CD4-positive, alpha-beta T cell treated with Interleukin-6 at 100 ng/mL for 8 hours (primary cell): Measurements from ENCODE around the gene INTS3.
"Not testable (repeated sequence)": the region's sequence is repeated elsewhere in the genome, so short reads cannot be mapped to it uniquely, and the experiment has no call there.

Source experiments
- DNase-seq: peaks from one replicate; pipeline ENCODE4 v3.0.0-alpha.2; 2020; ENCODE audit warnings: mixed read lengths, low spot score

INTS3 gene

GRCh38 chr1:153698923-153699714, 28.7 kb upstream of the INTS3 start:
- DNase-seq: no peak

DNA sequence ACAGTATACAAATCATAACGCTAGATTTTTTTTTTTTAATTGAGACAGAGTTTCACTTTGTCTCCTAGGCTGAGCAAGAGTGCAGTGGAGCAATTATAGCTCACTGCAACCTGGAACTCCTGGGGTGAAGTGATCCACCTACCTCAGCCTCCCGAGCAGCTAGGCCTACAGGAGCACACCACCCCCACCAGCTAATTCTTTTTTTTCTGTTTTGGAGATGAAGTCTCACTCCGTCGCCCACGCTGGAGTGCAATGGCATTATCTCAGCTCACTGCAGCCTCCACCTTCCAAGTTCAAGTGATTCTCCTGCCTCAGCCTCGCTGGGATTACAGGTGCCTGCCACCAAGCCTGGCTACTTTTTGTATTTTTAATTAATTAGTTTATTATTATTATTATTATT, 28.1 kb upstream of the INTS3 start:
- DNase-seq: no peak

- no peak for DNase-seq
Observed at GRCh38 chr1:153705484-153705883, 22.4 kb upstream of the INTS3 start.

DNA sequence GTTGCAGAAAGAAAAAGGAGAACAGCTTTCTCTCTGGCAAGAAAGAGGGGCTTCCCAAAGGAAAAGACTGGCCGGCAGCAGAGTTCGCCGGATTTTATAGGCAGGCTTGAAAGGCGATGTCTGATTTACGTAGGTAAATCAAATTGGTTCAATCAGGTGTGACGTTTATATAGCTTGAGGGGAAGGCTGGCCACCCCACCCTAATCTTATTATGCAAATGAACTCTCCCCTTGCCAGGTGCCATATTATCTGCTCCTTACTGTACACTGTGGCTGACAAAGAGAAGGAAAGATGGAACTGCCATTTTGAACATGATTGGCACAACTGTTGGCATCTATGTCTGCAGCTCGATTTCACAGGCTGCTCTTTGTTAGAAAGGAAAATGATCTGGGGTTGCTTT, 16.8 kb upstream of the INTS3 start:
- no peak for DNase-seq

- DNase-seq: not testable (repeated sequence)
Observed at GRCh38 chr1:153716211-153716610, 11.6 kb upstream of the INTS3 start.

GRCh38 chr1:153717330-153717729, 10.5 kb upstream of the INTS3 start:
- no peak for DNase-seq

GRCh38 chr1:153723687-153724086, 4.2 kb upstream of the INTS3 start:
- DNase-seq: no peak

DNA sequence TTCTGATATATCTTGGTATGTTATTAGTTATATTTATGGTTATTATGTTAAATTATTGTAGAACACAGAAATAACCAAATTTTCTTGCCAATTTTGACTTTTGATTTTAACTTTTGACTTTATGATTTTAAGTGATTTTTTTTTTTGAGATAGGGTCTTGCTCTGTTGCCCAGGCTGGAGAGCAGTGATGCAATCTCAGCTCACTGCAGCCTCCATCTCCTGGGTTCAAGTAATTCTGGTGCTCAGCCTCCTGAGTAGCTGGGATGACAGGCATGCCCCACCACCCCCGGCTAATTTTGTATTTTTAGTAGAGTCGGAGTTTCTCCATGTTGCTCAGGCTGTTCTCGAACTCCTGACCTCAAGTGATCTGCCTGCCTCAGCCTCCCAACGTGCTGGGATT, 3.2 kb upstream of the INTS3 start:
- not testable (repeated sequence) for DNase-seq

GRCh38 chr1:153728305-153729066, 636 bp downstream of the INTS3 start:
- DNase-seq: no peak

- no peak for DNase-seq
Observed at GRCh38 chr1:153730468-153730988, 2.7 kb downstream of the INTS3 start.

GRCh38 chr1:153733970-153734369, 6.1 kb downstream of the INTS3 start:
- DNase-seq: no peak

DNA sequence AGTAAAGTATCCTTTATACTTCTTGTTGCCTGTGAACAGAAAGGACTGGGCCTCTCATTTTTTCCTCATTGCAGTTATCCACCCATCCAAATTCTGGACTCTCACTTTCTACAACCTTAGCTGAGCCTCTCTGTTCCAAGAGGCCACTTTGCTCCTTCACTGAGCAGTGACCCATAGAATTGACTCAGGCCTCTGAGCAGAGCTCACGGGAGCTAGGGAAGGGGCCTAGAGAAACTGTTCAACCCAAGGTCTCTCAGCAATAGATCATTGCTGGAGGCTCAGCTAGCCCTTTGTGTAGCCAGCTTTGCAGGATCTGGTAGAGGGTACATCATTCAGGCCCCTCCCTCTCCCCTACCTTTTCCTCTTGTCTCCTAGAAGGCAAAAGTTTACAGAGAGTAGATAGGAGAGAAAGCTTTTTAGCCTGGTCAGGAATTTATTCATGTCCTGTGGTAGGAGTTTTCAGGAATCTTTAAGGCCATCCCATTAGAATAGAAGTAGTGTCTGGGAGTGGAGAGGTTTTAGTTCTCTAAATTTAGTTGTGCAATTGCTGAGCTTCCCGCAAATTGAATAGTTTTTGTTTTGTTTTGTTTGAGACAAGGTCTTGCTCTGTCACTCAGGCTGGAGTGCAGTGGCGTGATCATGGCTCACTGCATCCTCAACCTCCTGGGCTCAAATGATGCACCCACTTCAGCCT, 6.7 kb downstream of the INTS3 start:
- DNase-seq: no peak

DNA sequence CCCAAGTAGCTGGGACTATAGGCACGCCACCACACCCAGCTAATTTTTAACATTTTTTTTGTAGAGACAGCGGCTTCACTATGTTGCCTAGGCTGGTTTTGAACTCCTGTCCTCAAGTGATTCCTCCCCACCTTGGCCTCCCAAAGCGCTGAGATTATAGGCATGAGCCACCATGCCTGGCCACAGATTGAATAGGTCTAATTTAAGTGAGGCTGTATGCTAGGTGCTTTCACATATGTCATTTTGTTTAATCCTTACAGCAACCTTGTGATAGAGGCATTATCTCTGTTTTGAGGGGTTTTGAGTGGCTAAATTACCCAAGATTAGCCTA, 7.2 kb downstream of the INTS3 start:
- DNase-seq: no peak

DNA sequence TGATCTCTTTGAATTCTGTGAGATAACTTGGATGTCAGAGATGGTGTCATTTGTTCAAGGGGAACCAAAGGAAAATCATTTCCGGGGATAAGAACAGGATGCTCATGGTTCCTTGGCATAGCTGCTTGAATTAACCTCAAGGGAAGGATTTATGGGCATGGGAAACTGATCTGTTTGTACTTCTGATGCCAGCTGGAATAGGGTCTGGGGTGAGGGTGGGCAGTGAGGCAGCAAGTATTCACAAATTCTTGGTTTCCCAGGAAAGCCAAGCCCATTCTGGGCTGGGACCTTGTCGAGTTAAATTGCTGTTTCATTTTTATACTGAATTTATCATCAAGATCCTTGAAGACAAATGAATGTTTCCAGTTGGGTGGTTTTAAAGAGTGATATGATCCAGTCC, 14.1 kb downstream of the INTS3 start:
- no peak for DNase-seq

- DNase-seq: no peak
Observed at GRCh38 chr1:153742411-153743142, 14.7 kb downstream of the INTS3 start.

- DNase-seq: no peak
Observed at GRCh38 chr1:153745417-153745816, 17.6 kb downstream of the INTS3 start.

DNA sequence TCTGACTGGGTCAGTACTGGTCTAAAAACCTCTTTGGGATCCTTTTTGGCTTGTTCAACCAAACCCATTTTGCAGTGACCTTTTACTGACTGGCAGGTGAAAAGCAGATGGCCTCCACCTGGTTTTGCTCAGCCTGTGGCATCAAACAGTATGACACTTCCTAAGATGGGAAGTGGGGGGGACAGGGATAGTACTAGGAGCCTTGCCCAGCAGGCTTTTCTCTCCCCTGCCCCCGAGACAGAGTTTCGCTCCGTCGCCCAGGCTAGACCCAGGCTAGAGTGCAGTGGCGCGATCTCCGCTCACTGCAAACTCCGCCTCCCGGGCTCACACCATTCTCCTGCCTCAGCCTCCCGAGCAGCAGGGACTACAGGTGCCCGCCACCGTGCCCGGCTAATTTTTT, 18.3 kb downstream of the INTS3 start:
- DNase-seq: no peak

GRCh38 chr1:153748903-153749302, 21.1 kb downstream of the INTS3 start:
- no peak for DNase-seq

GRCh38 chr1:153749408-153750005, 21.7 kb downstream of the INTS3 start:
- DNase-seq: peak; percentile 81

- no peak for DNase-seq
Observed at GRCh38 chr1:153750026-153750995, 22.5 kb downstream of the INTS3 start.
